ENCODE results near the gene ARG2.

DNA sequence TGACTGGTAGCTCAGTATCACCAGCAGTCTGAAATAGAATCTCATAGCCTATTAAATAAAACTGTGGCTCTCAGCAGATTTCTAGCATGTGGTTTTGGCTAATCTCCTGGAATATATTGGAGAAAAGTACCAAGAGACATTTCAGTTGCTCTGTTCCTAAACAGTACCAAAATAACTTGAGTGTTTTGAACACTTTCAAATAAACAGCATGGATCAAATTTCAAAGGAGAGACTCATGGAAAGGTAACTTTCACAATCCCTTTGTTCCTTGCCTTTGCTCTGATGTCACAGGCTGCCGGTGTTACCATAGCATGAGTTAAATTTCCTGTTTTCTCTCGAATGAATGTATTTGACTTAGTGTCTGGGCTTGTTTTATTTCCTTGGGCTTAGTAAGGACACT lies 3.4 kb downstream of the ARG2 start:
- TF ChIP-seq POLR2AphosphoS5 (IDR thresholded peaks at IDR 0.05) (no peak), POLR2A (IDR thresholded peaks at IDR 0.05) (no peak)
- TF ChIP-seq, protein P1, sequence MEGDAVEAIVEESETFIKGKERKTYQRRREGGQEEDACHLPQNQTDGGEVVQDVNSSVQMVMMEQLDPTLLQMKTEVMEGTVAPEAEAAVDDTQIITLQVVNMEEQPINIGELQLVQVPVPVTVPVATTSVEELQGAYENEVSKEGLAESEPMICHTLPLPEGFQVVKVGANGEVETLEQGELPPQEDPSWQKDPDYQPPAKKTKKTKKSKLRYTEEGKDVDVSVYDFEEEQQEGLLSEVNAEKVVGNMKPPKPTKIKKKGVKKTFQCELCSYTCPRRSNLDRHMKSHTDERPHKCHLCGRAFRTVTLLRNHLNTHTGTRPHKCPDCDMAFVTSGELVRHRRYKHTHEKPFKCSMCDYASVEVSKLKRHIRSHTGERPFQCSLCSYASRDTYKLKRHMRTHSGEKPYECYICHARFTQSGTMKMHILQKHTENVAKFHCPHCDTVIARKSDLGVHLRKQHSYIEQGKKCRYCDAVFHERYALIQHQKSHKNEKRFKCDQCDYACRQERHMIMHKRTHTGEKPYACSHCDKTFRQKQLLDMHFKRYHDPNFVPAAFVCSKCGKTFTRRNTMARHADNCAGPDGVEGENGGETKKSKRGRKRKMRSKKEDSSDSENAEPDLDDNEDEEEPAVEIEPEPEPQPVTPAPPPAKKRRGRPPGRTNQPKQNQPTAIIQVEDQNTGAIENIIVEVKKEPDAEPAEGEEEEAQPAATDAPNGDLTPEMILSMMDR (IDR thresholded peaks at IDR 0.05), result no peak

Data from suprapubic skin (tissue), 4 donors.